Thymus (tissue), 11 donors: ENCODE measurements around the gene CD300LD. TPM values are rescaled to one million over a fixed set of nuclear protein-coding genes. Genes with fewer than 3 reads are reported as not detected.
"Not testable (repeated sequence)": the region's sequence is repeated elsewhere in the genome, so short reads cannot be mapped to it uniquely, and the experiment has no call there.

ENCODE experiments used
- DNase-seq, 9 donors: peaks; one replicate each; pipeline ENCODE4 v3.0.0-alpha.2; 2013; ENCODE audit warnings: low spot score in 9 of 9, low read depth in 6 of 9, missing footprints in 1 of 9
- H3K27ac ChIP-seq, 2 donors: one replicate each; pipeline ENCODE4 v1.5.1; 2013; ENCODE audit warnings: control low read depth in 1 of 2, low read depth in 1 of 2, low read length in 1 of 2, mild to moderate bottlenecking in 1 of 2, moderate library complexity in 1 of 2
- H3K27me3 ChIP-seq, 2 donors: one replicate each; pipeline ENCODE4 v1.5.1; 2013; ENCODE audit warnings: low read length in 1 of 2; ENCODE audit not compliant: control insufficient read depth in 2 of 2, insufficient read depth in 1 of 2
- H3K36me3 ChIP-seq, 2 donors: one replicate each; pipeline ENCODE4 v1.5.1; 2013; ENCODE audit warnings: low read length in 1 of 2, mild to moderate bottlenecking in 1 of 2, moderate library complexity in 1 of 2; ENCODE audit not compliant: control insufficient read depth in 2 of 2, insufficient read depth in 2 of 2
- H3K4me1 ChIP-seq, 2 donors: one replicate each; pipeline ENCODE4 v1.5.1; 2013; ENCODE audit warnings: low read length in 2 of 2; ENCODE audit not compliant: control insufficient read depth in 2 of 2, insufficient read depth in 2 of 2
- H3K4me3 ChIP-seq, 2 donors: one replicate each; pipeline ENCODE4 v1.5.1; 2013; ENCODE audit warnings: low read length in 2 of 2, control low read depth in 1 of 2, mild to moderate bottlenecking in 1 of 2
- H3K9me3 ChIP-seq, 2 donors: one replicate each; pipeline ENCODE4 v1.5.1; 2013; ENCODE audit warnings: low read length in 1 of 2, mild to moderate bottlenecking in 1 of 2; ENCODE audit not compliant: control insufficient read depth in 2 of 2, insufficient read depth in 1 of 2
- WGBS: extraction: QIAGEN DNeasy Blood & Tissue Kit; methylation state at CpG from one replicate; pipeline ENCODE4 v1.1.7; 2013; 5-methylcytosine and 5-hydroxymethylcytosine counted together
- polyA plus RNA-seq: library from polyadenylated mRNA; stranded (reverse); fragments of 200-250 nt; gene quantifications from one replicate; pipeline ENCODE4 v1.2.3, GENCODE V29; 2013
- total RNA-seq: library from RNA; stranded (reverse); fragments of 120-200 nt; gene quantifications from one replicate; pipeline ENCODE4 v1.2.4, GENCODE V29; 2013
- donor health status: healthy.

CD300LD gene
- total and polyA plus RNA-seq, 2 donors, result 0.16 TPM; not detected in 1

DNA sequence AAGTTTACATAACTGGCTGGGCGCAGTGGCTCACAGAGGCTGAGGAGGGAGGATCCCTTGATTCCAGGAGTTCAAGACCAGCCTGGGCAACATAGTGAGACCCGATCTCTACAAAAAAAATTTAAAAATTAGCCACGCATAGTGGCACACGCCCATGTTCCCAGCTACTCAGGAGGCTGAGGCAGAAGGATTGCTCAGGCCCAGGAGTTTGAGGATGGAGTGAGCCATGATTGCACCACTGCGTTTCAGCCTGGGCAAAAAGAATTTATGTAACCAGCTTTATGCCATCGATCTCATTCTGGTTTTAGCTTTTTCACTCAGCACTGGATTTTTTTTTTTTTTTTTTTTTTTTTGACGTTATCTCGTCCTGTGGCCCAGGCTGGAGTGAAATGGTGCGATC lies 40.5 kb upstream of the CD300LD start:
- Histone ChIP-seq H3K27me3 (no peaks in the 10 kb centered on the region), H3K27ac (peak overlapping the region in 1 of 2 donors; percentile 47), H3K36me3 (no peaks in the 10 kb centered on the region), H3K4me1 (peaks cover 0 to 12% of the 10 kb centered on the region in 2 donors), H3K9me3 (no peaks in the 10 kb centered on the region), H3K4me3 (no peak overlapping the region)
- 93% methylated on average over 9 of the region's 9 CpGs for WGBS
- no peak for DNase-seq

GRCh38 chr17:74631468-74632450 lies 39.7 kb upstream of the CD300LD start:
- H3K4me3 ChIP-seq, result no peak overlapping the region
- H3K4me1 ChIP-seq, result peaks cover 0 to 12% of the 10 kb centered on the region in 2 donors
- H3K9me3 ChIP-seq, result no peaks in the 10 kb centered on the region
- DNase-seq, result peak in 1 of 9 donors; percentile 32
- H3K27me3 ChIP-seq, result peaks cover 0 to under 1% of the 10 kb centered on the region in 2 donors
- no peaks in the 10 kb centered on the region for H3K36me3 ChIP-seq
- 28% methylated on average over 14 of the region's 14 CpGs for WGBS
- H3K27ac ChIP-seq, result peak overlapping the region in 1 of 2 donors; percentile 25

GRCh38 chr17:74630251-74630650 lies 38.2 kb upstream of the CD300LD start:
- not testable (repeated sequence) for H3K36me3 ChIP-seq, DNase-seq, H3K27ac ChIP-seq, H3K4me3 ChIP-seq, H3K4me1 ChIP-seq, H3K9me3 ChIP-seq, H3K27me3 ChIP-seq
- WGBS, result 94% methylated on average over 14 of the region's 14 CpGs

GRCh38 chr17:74625661-74626060 lies 33.6 kb upstream of the CD300LD start:
- WGBS, result 84% methylated on average over 3 of the region's 3 CpGs
- peaks cover 0 to 3% of the 10 kb centered on the region in 2 donors for H3K9me3 ChIP-seq
- no peak for DNase-seq
- H3K4me1 ChIP-seq, result no peaks in the 10 kb centered on the region
- H3K27ac ChIP-seq, result no peak overlapping the region
- no peaks in the 10 kb centered on the region for H3K36me3 ChIP-seq
- H3K4me3 ChIP-seq, result no peak overlapping the region
- peaks cover 0 to 4% of the 10 kb centered on the region in 2 donors for H3K27me3 ChIP-seq

DNA sequence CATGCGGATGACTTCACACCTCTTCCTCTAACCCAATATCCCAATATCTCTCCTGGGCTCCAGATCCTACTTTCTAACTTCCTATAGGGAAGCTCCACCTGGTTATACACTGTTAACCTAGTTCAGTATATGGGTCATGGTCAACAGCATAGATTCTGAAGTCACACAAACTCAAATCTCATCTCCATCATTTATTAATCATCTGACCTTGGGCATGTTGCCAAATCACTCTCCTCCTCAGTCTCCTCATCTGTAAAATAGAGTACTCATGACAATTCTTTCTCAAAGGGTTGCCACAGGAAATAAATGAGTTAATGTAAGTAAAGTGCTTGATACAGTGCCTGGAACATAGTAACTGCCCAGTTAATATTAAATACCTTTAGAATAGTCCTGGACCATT lies 32.0 kb upstream of the CD300LD start:
- H3K4me1 ChIP-seq, result no peaks in the 10 kb centered on the region
- H3K36me3 ChIP-seq, result no peaks in the 10 kb centered on the region
- peaks cover 0 to 3% of the 10 kb centered on the region in 2 donors for H3K9me3 ChIP-seq
- 97% methylated on average over 1 of the region's 1 CpG for WGBS
- no peak for DNase-seq
- peaks cover 0 to 4% of the 10 kb centered on the region in 2 donors for H3K27me3 ChIP-seq
- no peak overlapping the region for H3K4me3 ChIP-seq
- H3K27ac ChIP-seq, result no peak overlapping the region

DNA sequence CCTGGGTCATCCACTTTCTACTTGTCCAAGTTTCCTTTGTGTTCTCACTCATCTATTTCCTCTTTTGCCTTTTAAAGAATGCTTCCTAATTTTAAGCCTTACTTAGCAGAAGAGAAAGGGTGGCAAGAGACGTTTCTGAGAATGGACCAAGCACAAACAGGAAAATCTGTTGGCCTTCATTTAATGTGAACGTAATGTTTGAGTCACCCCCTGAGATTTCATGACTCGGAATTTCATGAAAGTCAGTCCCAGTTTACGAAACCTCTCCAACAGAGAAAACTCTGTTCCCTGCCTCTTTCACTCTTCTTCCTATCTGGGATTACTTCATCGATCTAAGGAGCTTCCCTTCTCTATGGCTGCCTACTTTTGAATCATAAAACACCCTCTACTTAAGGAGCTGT lies 31.6 kb upstream of the CD300LD start, which contains the start of gene CD300E:
Gene CD300E, minus strand, starts transcription at position 46 of the 401 bp plus-strand sequence. CDS start 117 bp downstream, outside the sequence.
- H3K27ac ChIP-seq, result no peak within 1 kb of the TSS
- no peaks in the 10 kb centered on the region for H3K36me3 ChIP-seq
- DNase-seq, result no peak
- no peaks in the 10 kb centered on the region for H3K4me1 ChIP-seq
- H3K27me3 ChIP-seq, result peaks cover 0 to 4% of the 10 kb centered on the region in 2 donors
- H3K4me3 ChIP-seq, result no peak within 1 kb of the TSS
- 55% methylated on average over 5 of the region's 5 CpGs for WGBS
- H3K9me3 ChIP-seq, result peaks cover 0 to 3% of the 10 kb centered on the region in 2 donors

GRCh38 chr17:74619077-74619673 lies 27.1 kb upstream of the CD300LD start:
- Histone ChIP-seq H3K9me3 (no peaks in the 10 kb centered on the region), H3K27ac (no peak overlapping the region), H3K4me3 (no peak overlapping the region), H3K4me1 (no peaks in the 10 kb centered on the region), H3K27me3 (peaks cover 0 to 13% of the 10 kb centered on the region in 2 donors), H3K36me3 (no peaks in the 10 kb centered on the region)
- no peak for DNase-seq
- 93% methylated on average over 2 of the region's 2 CpGs for WGBS

GRCh38 chr17:74618451-74618850 lies 26.4 kb upstream of the CD300LD start:
- Histone ChIP-seq H3K27me3 (peaks cover 0 to 15% of the 10 kb centered on the region in 2 donors), H3K27ac (no peak overlapping the region), H3K36me3 (no peaks in the 10 kb centered on the region), H3K4me1 (no peaks in the 10 kb centered on the region), H3K4me3 (no peak overlapping the region), H3K9me3 (no peaks in the 10 kb centered on the region)
- 67% methylated on average over 3 of the region's 3 CpGs for WGBS
- DNase-seq, result no peak

- 98% methylated on average over 7 of the region's 7 CpGs for WGBS
- Histone ChIP-seq H3K27me3 (peaks cover 0 to 14% of the 10 kb centered on the region in 2 donors), H3K4me3 (no peak overlapping the region), H3K36me3 (no peaks in the 10 kb centered on the region), H3K27ac (no peak overlapping the region), H3K4me1 (no peaks in the 10 kb centered on the region), H3K9me3 (no peaks in the 10 kb centered on the region)
- no peak for DNase-seq
Measured at GRCh38 chr17:74616696-74617095, 24.6 kb upstream of the CD300LD start.
